SK-N-SH (cell line): Measurements from ENCODE around the gene LHB. TPM values are rescaled to one million over a fixed set of nuclear protein-coding genes. Genes with fewer than 3 reads are reported as not detected.

Experiments
- CTCF ChIA-PET: fragments of 300-600, 350-600 bp; formaldehyde crosslinking; extraction: SDS; loops from one replicate; lab custom pipeline; 2021; lab: Yijun Ruan, JAX
- POLR2A ChIA-PET: fragments of 350-600 bp; sonication (Branson Sonifier 250); formaldehyde crosslinking; extraction: SDS; loops from one replicate; lab custom pipeline; 2020; ENCODE audit warnings: antibody characterized with exemption, inconsistent platforms; lab: Yijun Ruan, JAX
- DNase-seq: peaks from one replicate; pipeline ENCODE4 v3.0.0; 2012
- H2AFZ ChIP-seq: fragments of 200-600 bp; sonication (generic); 2 replicates; pipeline ENCODE4 v1.8.1; 2016; ENCODE audit warnings: antibody characterized with exemption, mild to moderate bottlenecking, low read depth
- H3F3A ChIP-seq: fragments of 200-600 bp; sonication (generic); replicated peaks from 2 replicates; pipeline ENCODE3; 2016; ENCODE audit warnings: antibody characterized with exemption, mild to moderate bottlenecking; ENCODE audit not compliant: insufficient read depth
- H3K27ac ChIP-seq, 2 experiments: fragments of 200-500 bp in 1 of 2; fragments of 200-600 bp in 1 of 2; sonication (Bioruptor generic) in 1 of 2; sonication (generic), shearing (Covaris generic) in 1 of 2; 2 replicates each; pipeline versions ENCODE4 v1.5.1 to v1.6.1; 2014 to 2016; ENCODE audit warnings: low read depth in 2 of 2, inconsistent platforms in 1 of 2, low read length in 1 of 2, mild to moderate bottlenecking in 1 of 2, mixed read lengths in 1 of 2
- H3K27me3 ChIP-seq: fragments of 200-600 bp; sonication (generic), shearing (Covaris generic); 2 replicates; pipeline ENCODE4 v1.6.1; 2016; ENCODE audit warnings: mixed run types; ENCODE audit not compliant: insufficient read depth
- H3K36me3 ChIP-seq, 2 experiments: fragments of 200-500 bp in 1 of 2; fragments of 200-600 bp in 1 of 2; sonication (Bioruptor generic) in 1 of 2; sonication (generic) in 1 of 2; replicated peaks in 1 of 2; 2 replicates each; pipeline versions ENCODE3 to v1.5.1; 2014 to 2016; ENCODE audit warnings: low read length in 1 of 2, mild to moderate bottlenecking in 1 of 2; ENCODE audit not compliant: insufficient read depth in 2 of 2, control insufficient read depth in 1 of 2
- H3K4me1 ChIP-seq, 2 experiments: fragments of 200-500 bp in 1 of 2; fragments of 200-600 bp in 1 of 2; sonication (Bioruptor generic) in 1 of 2; sonication (generic), shearing (Covaris generic) in 1 of 2; 2 replicates each; pipeline versions ENCODE4 v1.5.1 to v1.6.1; 2014 to 2016; ENCODE audit warnings: low read depth in 1 of 2, low read length in 1 of 2, mixed run types in 1 of 2; ENCODE audit not compliant: insufficient read depth in 2 of 2, control insufficient read depth in 1 of 2
- H3K4me2 ChIP-seq: fragments of 200-600 bp; sonication (generic), shearing (Covaris generic); 2 replicates; pipeline ENCODE4 v1.6.1; 2017; ENCODE audit warnings: mixed run types
- H3K4me3 ChIP-seq, 2 experiments: fragments of 200-500 bp in 1 of 2; fragments of 200-600 bp in 1 of 2; sonication (Bioruptor generic) in 1 of 2; sonication (generic), shearing (Covaris generic) in 1 of 2; 2 replicates each; pipeline versions ENCODE4 v1.5.1 to v1.8.1; 2014 to 2016; ENCODE audit warnings: low read depth in 2 of 2, inconsistent platforms in 1 of 2, low read length in 1 of 2, mild to moderate bottlenecking in 1 of 2, mixed read lengths in 1 of 2, moderate library complexity in 1 of 2
- H3K79me2 ChIP-seq: fragments of 200-600 bp; sonication (generic); 2 replicates; pipeline ENCODE4 v1.8.1; 2017; ENCODE audit warnings: mild to moderate bottlenecking; ENCODE audit not compliant: insufficient read depth
- H3K9ac ChIP-seq: fragments of 200-600 bp; sonication (generic); 2 replicates; pipeline ENCODE4 v1.6.1; 2017; ENCODE audit warnings: mixed run types
- H3K9me2 ChIP-seq: fragments of 200-600 bp; sonication (generic); 2 replicates; pipeline ENCODE4 v1.6.1; 2017; ENCODE audit warnings: mixed run types
- H3K9me3 ChIP-seq: fragments of 200-600 bp; sonication (generic); 2 replicates; pipeline ENCODE4 v1.6.1; 2017; ENCODE audit warnings: mixed run types, mild to moderate bottlenecking, moderate library complexity
- H4K20me1 ChIP-seq: fragments of 200-600 bp; sonication (generic); 2 replicates; pipeline ENCODE4 v1.6.1; 2017; ENCODE audit warnings: mild to moderate bottlenecking, mixed run types; ENCODE audit not compliant: insufficient read depth
- CHD2 ChIP-seq: fragments of 150-350 bp; IDR thresholded peaks from 2 replicates; pipeline ENCODE4 v1.6.1; 2018; ENCODE audit warnings: low read length; ENCODE audit not compliant: partially characterized antibody
- ELF1 ChIP-seq: IDR thresholded peaks from 2 replicates; pipeline ENCODE4 v1.4.0; 2012
- EP300 ChIP-seq, 2 experiments: IDR thresholded peaks; 2 replicates each; pipeline versions ENCODE4 v1.4.0 to v1.6.1; 2012; ENCODE audit warnings: borderline replicate concordance in 1 of 2, low read depth in 1 of 2, low read length in 1 of 2
- EZH2phosphoT487 ChIP-seq: fragments of 200-600 bp; sonication (generic); IDR thresholded peaks from 2 replicates; pipeline ENCODE4 v1.6.1; 2017; ENCODE audit warnings: low read depth, mixed run types, mild to moderate bottlenecking, antibody characterized with exemption, moderate library complexity, borderline replicate concordance
- FOXJ3 ChIP-seq: sonication (generic); formaldehyde crosslinking; IDR thresholded peaks from 2 replicates; pipeline ENCODE4 v1.5.1; 2020; ENCODE audit warnings: mild to moderate bottlenecking, missing genetic modification reagents
- FOXM1 ChIP-seq: IDR thresholded peaks from 2 replicates; pipeline ENCODE4 v1.4.0; 2012; ENCODE audit warnings: low read depth, mild to moderate bottlenecking
- GABPA ChIP-seq: IDR thresholded peaks from 2 replicates; pipeline ENCODE4 v1.4.0; 2012; ENCODE audit warnings: low read depth, mild to moderate bottlenecking
- GATA2 ChIP-seq: sonication (generic); formaldehyde crosslinking; IDR thresholded peaks from 2 replicates; pipeline ENCODE4 v1.5.0; 2020; ENCODE audit warnings: mild to moderate bottlenecking, missing genetic modification reagents
- IRF3 ChIP-seq: fragments of 150-350 bp; IDR thresholded peaks from 2 replicates; pipeline ENCODE4 v1.6.1; 2016; ENCODE audit warnings: mild to moderate bottlenecking, low read depth, low read length
- NFIC ChIP-seq: IDR thresholded peaks from 2 replicates; pipeline ENCODE4 v1.4.0; 2012; ENCODE audit warnings: borderline replicate concordance
- POLR2AphosphoS5 ChIP-seq: IDR thresholded peaks from 2 replicates; pipeline ENCODE4 v1.6.1; 2012; ENCODE audit warnings: low read depth, low read length
- REST ChIP-seq: IDR thresholded peaks from 2 replicates; pipeline ENCODE4 v1.6.1; 2012; ENCODE audit warnings: mild to moderate bottlenecking, low read depth, low read length, moderate library complexity
- RFX5 ChIP-seq: IDR thresholded peaks from 2 replicates; pipeline ENCODE4 v1.6.1; 2012; ENCODE audit warnings: mild to moderate bottlenecking, improper control_type of control experiment, low read length
- RXRA ChIP-seq: IDR thresholded peaks from 2 replicates; pipeline ENCODE4 v1.4.0; 2012; ENCODE audit warnings: low read depth, mild to moderate bottlenecking, borderline replicate concordance
- SIN3A ChIP-seq: IDR thresholded peaks from 2 replicates; pipeline ENCODE4 v1.6.1; 2012; ENCODE audit warnings: low read depth, mild to moderate bottlenecking, low read length, moderate library complexity, borderline replicate concordance
- TCF12 ChIP-seq: IDR thresholded peaks from 2 replicates; pipeline ENCODE4 v1.4.0; 2012
- TEAD4 ChIP-seq: IDR thresholded peaks from 2 replicates; pipeline ENCODE4 v1.4.0; 2012; ENCODE audit warnings: mild to moderate bottlenecking, borderline replicate concordance; ENCODE audit not compliant: insufficient read depth
- USF1 ChIP-seq: IDR thresholded peaks from 2 replicates; pipeline ENCODE4 v1.4.0; 2012; ENCODE audit warnings: low read depth, borderline replicate concordance
- YY1 ChIP-seq: IDR thresholded peaks from 2 replicates; pipeline ENCODE4 v1.4.0; 2012; ENCODE audit warnings: low read depth, mild to moderate bottlenecking
- WGBS: methylation state at CpG from one replicate; pipeline ENCODE4 v1.1.6; 2017; ENCODE audit warnings: low lambda C conversion rate; 5-methylcytosine and 5-hydroxymethylcytosine counted together
- polyA plus RNA-seq, 3 experiments: library from polyadenylated mRNA; depleted of rRNA; stranded (reverse); fragments of >200 nt; gene quantifications; 2 replicates each; pipeline ENCODE4 v1.2.3, GENCODE V29; 2012

The LHB gene
- polyA plus RNA-seq, 1 of the 3 experiments (the other 2 are of a cell fraction) = 0.13 TPM

- TF ChIP-seq NFIC = no peak
- TF ChIP-seq EZH2phosphoT487 = no peak
- TF ChIP-seq TCF12 = no peak
- no peak for TF ChIP-seq FOXJ3 (CRISPR knock-in tag)
- no peak for TF ChIP-seq EP300 (IDR thresholded peaks at IDR 0.05; ENCODE audit: borderline replicate concordance in 1 of 2, low read depth in 1 of 2, low read length in 1 of 2)
- no peak for TF ChIP-seq USF1
- TF ChIP-seq FOXM1 = no peak
- TF ChIP-seq GABPA = no peak
- no peak for TF ChIP-seq TEAD4
- no peak for TF ChIP-seq REST
Measured at GRCh38 chr19:48988860-48989259, 28.0 kb downstream of the LHB start (continued).

- CTCF ChIA-PET = interaction anchor here (1.8 to 6.2 kb wide), 2 partner anchors 17 to 146 kb away, joined by 5 to 54 read pairs; no protein-coding TSS in a partner anchor
- H3K9me3 ChIP-seq = no peaks in the 10 kb centered on the region
- WGBS = 91% methylated on average over 7 of the region's 7 CpGs
Measured at GRCh38 chr19:48988286-48988685, 28.6 kb downstream of the LHB start.

More at GRCh38 chr19:48988286-48988685, 28.6 kb downstream of the LHB start:
- peaks cover 5 to 33% of the 10 kb centered on the region in 2 experiments for H3K36me3 ChIP-seq
- no peak overlapping the region for H2AFZ ChIP-seq
- H3K4me3 ChIP-seq = no peak overlapping the region
- H3K79me2 ChIP-seq = peaks cover 40% of the 10 kb centered on the region
- no peak for DNase-seq
- H3K4me1 ChIP-seq = peaks cover 0 to 7% of the 10 kb centered on the region in 2 experiments; a peak in 1 of 4 replicates
- no peaks in the 10 kb centered on the region for H4K20me1 ChIP-seq
- no peak overlapping the region for H3K4me2 ChIP-seq
- H3K9ac ChIP-seq = no peak overlapping the region
- H3F3A ChIP-seq = peaks cover 6% of the 10 kb centered on the region
- no peak overlapping the region for H3K27ac ChIP-seq
- H3K27me3 ChIP-seq = no peaks in the 10 kb centered on the region
- TF ChIP-seq NFIC (no peak), IRF3 (no peak), FOXM1 (no peak), CHD2 (no peak), EP300 (IDR thresholded peaks at IDR 0.05; ENCODE audit: borderline replicate concordance in 1 of 2, low read depth in 1 of 2, low read length in 1 of 2) (no peak), SIN3A (no peak), POLR2AphosphoS5 (no peak), GATA2 (CRISPR knock-in tag) (no peak), RXRA (no peak), TEAD4 (no peak), RFX5 (no peak), YY1 (no peak), ELF1 (no peak), GABPA (no peak)
- TF ChIP-seq, all 33 proteins: peak for 0
- H3K9me2 ChIP-seq = no peaks in the 10 kb centered on the region
- POLR2A ChIA-PET = no interaction called here
